HG02885 (cell line): ENCODE data around the gene MED23.
"Not testable (repeated sequence)": the region's sequence is repeated elsewhere in the genome, so short reads cannot be mapped to it uniquely, and the experiment has no call there.

ENCODE experiments used
- ATAC-seq: cut with Tn5 transposase; IDR thresholded peaks from one replicate; pipeline ENCODE4 v1.9.1; 2021; ENCODE audit warnings: mild to moderate bottlenecking; ENCODE audit not compliant: unreplicated experiment, poor library complexity

MED23 gene

DNA sequence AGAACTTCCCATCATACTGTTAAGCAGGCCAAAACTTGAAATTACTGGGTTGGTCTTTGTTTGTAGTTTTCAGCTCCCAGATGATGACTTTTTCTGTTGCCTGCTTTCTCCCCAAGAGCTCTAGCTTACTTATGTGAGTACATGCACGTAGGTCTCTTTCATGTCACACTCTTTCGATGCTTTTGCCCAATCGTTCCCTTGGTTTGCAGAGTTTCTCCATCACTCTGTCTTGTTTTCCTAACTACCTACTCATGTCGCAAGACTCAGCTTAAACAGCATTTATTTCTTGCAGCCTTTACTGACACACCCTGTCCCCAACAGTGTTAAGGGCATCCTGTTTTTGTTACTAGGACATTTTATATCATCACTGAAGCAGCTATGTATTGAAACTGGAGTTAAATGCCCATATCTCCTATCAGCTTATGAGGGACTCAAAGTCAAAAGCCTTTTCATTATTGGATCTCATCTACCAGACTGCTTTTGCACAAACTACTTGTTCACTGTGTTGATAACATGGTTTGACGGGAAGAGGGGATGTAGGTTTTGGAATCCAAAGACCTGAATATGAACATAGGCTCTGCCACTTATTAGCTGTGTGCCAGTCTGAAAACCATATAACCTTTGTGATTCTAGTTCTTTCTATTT, 52.1 kb downstream of the MED23 start:
- no peak for ATAC-seq

- no peak for ATAC-seq
Measured at GRCh38 chr6:131574686-131575085, 53.4 kb downstream of the MED23 start.

DNA sequence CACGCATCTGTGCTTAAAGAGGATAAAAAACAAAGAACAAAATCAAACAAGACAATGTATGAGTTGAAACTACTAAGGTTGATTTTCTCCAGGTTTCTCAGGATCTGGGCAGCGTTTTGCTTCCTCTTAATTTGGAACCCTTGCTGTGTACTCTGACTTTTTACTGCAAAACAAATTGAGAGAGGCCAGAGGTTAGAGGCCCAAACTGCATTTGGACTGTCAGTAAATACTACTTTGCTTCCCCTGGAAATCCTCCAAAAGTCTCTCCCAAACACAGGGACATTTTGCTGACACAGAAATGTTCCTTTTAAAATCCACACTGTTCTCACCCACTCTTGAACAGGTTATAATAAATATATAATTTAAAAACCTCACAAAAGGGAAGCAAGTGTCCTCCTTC, 53.9 kb downstream of the MED23 start:
- no peak for ATAC-seq

- ATAC-seq, result no peak
Measured at GRCh38 chr6:131572686-131573415, 55.2 kb downstream of the MED23 start, which contains the start of gene ARG1. Gene ARG1 (plus strand): TSS chr6:131573226. CDS start chr6:131573283, 57 bp downstream.

DNA sequence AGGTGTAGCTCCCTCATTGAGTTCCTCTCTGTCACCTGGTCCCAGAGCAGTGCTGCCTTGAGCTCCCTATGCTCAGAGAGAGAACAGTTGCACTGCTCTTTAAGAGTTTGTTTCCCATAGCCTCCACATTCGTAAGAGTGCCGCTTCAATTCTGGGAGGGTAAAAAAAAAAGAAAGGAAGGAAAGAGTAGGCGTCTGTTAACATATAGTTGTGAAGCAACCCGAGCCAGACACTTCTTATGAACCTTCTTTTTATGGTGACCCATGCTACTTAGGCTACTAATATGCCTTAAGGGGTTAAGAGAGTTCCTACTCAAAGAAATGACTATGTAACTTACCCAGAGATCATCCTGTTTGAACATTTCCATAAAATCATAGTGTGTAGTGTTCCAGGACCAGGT, 59.3 kb downstream of the MED23 start:
- no peak for ATAC-seq

DNA sequence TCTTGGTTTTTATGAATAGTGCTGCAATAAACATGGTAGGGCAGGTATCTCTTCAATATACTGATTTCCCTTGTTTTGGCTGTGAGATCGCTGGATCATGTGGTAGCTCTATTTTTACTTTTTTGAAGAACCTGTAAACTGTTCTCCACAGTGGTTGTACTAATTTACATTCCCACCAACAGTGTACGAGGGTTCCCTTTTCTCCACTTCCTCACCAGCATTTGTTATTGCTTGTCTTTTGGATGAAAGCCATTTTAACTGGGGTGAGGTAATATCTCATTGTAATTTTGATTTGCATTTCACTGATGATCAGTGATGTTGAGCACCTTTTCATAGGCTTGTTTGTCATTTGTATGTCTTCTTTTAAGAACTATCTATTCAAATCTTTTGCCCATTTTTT, 63.0 kb downstream of the MED23 start:
- ATAC-seq, result no peak

GRCh38 chr6:131561925-131562707, 65.9 kb downstream of the MED23 start:
- no peak for ATAC-seq

DNA sequence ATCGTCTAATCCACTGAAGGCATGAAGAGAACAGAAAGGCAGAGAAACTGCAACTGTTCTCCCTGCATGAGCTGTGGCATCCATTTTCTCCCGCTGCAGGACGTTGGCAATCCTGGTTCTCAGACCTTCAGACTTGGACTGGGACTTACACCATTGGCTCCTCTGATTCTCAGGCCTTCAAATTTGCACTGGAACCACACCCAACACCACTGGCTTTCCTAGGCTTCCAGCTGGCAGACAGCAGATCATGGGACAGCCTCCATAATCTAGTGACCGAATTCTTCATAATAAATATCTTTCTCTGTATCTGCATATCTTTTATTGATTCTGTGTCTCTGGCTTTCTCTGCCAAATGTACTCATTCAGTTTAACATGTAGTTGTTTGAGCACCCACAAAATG, 69.1 kb downstream of the MED23 start:
- ATAC-seq, result no peak

- no peak for ATAC-seq
Measured at GRCh38 chr6:131555992-131556391, 72.0 kb downstream of the MED23 start.

DNA sequence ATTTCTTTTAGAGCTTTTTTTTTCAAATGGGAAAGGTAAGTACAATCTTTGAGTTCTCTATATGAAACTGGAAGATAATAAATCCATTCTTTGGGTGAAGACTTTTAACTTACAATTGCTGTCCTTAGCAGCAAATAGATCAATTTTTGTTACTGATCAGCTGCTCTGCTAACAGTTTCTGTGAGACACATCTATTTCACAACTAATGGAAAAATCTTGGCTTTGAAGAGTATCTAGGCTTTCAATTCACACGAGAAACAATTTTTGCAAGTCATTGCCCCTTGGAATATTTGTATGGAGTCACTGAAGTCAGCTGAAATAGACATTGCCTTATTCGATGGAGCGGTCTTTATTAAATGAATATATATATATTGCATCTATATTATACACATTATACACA, 75.5 kb downstream of the MED23 start:
- no peak for ATAC-seq

DNA sequence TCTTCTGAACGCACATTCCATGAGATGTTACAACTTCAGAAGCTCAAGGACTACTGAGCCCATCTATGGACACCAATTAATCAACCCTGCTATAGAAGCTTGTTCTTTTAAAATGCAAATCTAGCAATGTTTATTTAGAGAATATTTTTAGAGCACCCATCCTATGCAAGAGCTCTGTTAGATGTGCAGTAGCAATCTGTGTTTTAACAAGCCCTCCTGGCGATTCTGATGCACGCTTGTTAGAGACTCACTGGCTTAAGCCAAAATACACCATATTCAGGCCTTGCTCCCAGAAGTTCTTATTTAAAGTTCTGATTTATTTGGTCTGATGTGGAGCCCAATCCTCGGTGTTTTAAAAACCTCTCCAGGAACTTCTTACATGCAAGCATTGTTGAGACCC, 76.1 kb downstream of the MED23 start:
- ATAC-seq, result no peak

GRCh38 chr6:131549811-131550210, 78.2 kb downstream of the MED23 start:
- ATAC-seq, result no peak

- no peak for ATAC-seq
Measured at GRCh38 chr6:131548441-131548840, 79.6 kb downstream of the MED23 start.

GRCh38 chr6:131547488-131547887, 80.6 kb downstream of the MED23 start:
- ATAC-seq, result no peak

DNA sequence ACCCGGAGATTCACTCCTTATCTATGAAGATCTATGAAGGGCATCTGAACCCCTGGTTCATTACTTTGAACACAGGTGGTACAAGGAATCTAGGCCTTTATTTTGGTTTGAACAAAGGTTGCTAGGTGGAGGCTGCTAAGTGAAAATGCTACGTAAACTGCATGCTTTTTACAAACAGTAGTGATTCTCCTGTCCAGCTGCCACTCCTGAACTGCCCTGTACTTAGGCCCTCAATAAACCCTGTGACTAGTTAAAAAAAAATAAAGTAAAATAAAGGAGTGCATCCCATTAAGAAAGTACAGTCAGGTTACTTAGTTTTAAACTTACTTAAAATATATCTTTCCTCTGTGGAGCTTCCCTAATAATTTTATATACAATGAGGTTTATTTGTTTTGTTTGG, 82.7 kb downstream of the MED23 start:
- no peak for ATAC-seq

GRCh38 chr6:131538615-131539014, 89.4 kb downstream of the MED23 start:
- not testable (repeated sequence) for ATAC-seq

DNA sequence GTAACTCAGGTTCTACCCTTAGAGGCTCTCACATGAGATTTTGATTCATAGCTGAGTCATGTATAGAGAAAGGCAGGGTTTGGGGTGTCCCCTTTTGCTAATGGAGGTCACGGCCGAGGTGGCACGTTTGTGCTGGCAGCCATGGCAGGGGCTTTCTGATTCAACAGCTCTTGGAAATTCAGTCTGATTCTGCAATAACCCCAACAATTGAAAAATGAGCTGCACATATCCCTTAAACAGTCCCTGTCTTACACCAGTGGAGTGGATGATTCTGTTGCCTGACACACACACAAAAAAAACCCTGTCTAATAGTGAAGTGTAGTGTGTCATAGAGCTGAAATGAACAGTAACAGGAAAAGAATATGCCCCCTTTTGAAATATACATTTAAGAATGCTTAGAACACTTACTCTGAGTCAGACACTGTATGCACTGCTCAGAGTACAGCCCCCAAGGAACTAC, 95.4 kb downstream of the MED23 start:
- ATAC-seq, result peak; percentile 92

DNA sequence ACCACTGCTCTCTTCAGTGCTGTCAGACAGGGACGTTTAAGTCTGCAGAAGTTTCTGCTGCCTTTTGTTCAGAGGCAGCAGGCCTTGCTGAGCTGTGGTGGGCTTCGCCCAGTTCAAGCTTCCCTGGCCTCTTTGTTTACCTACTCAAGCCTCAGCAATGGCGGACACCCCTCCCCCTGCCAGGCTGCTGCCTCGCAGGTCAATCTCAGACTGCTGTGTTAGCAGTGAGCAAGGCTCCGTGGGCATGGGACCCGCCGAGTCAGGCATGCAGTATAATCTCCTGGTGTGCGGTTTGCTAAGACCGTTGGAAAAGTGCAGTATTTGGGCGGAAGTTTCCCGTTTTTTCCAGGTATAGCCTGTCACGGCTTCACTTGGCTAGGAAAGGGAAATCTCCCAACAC, 96.4 kb downstream of the MED23 start:
- ATAC-seq, result not testable (repeated sequence)

DNA sequence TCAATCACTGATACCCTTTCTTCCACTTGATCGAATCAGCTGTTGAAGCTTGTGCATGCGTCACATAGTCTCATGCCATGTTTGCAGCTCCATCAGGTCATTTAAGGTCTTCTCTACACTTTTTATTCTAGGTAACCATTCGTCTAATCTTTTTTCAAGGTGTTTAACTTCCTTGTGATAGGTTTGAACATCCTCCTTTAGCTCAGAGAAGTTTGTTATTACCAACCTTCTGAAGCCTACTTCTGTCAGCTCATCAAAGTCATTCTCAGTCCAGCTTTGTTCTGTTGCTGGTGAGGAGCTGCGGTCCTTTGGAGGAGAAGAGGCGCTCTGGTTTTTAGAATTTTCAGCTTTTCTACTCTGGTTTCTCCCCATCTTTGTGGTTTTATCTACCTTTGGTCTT, 97.1 kb downstream of the MED23 start:
- ATAC-seq, result not testable (repeated sequence)

- ATAC-seq, result no peak
Measured at GRCh38 chr6:131524695-131525336, 103.2 kb downstream of the MED23 start.
